H1 (cell line): Measurements from ENCODE around the gene CDC42EP3.

ENCODE experiments used
- ATF2 ChIP-seq: IDR thresholded peaks from 2 replicates; pipeline ENCODE4 v1.6.1; 2012; ENCODE audit warnings: low read length, inconsistent platforms
- CREB1 ChIP-seq: IDR thresholded peaks from 2 replicates; pipeline ENCODE4 v1.6.1; 2012; ENCODE audit warnings: inconsistent platforms
- CTCF ChIP-seq, 3 experiments: IDR thresholded peaks; 1 replicate in 2 of 3; 2 replicates in 1 of 3; pipeline versions ENCODE4 v1.5.1 to v1.6.1; 2011; ENCODE audit warnings: low read length in 3 of 3, mild to moderate bottlenecking in 3 of 3, inconsistent platforms in 2 of 3, low read depth in 1 of 3, moderate library complexity in 1 of 3; ENCODE audit not compliant: insufficient read depth in 1 of 3; ENCODE audit errors: control extremely low read depth in 1 of 3
- EZH2 ChIP-seq: fragments of 200-600 bp; sonication (generic); IDR thresholded peaks from 2 replicates; pipeline ENCODE4 v1.7.1; 2012; ENCODE audit warnings: low read depth, mild to moderate bottlenecking, moderate library complexity, low read length, inconsistent platforms; ENCODE audit not compliant: severe bottlenecking
- GTF2F1 ChIP-seq: IDR thresholded peaks from 2 replicates; pipeline ENCODE4 v1.6.1; 2012; ENCODE audit warnings: low read depth, low read length, improper control_type of control experiment, borderline replicate concordance
- MAX ChIP-seq: IDR thresholded peaks from 2 replicates; pipeline ENCODE4 v1.6.1; 2012; ENCODE audit warnings: inconsistent platforms
- POLR2AphosphoS5 ChIP-seq: IDR thresholded peaks from 2 replicates; pipeline ENCODE4 v1.6.1; 2011; ENCODE audit warnings: low read depth, low read length

- no peak for TF ChIP-seq CTCF (IDR thresholded peaks at IDR 0.05; ENCODE audit: control extremely low read depth in 1 of 3, insufficient read depth in 1 of 3, low read depth in 1 of 3, low read length in 3 of 3)
- no peak for TF ChIP-seq EZH2
- TF ChIP-seq GTF2F1: no peak
- no peak for TF ChIP-seq POLR2AphosphoS5
- TF ChIP-seq CREB1: no peak
- no peak for TF ChIP-seq MAX
- TF ChIP-seq ATF2: no peak
Observed at GRCh38 chr2:37642907-37643729, 28.3 kb downstream of the CDC42EP3 start.
